DMS153 (cell line): ENCODE measurements around the gene ZFYVE28.
"Not testable (repeated sequence)": the region's sequence is repeated elsewhere in the genome, so short reads cannot be mapped to it uniquely, and the experiment has no call there.

ENCODE experiments used
- DNase-seq: peaks from one replicate; lab custom pipeline; 2025; lab: John Stamatoyannopoulos, UW

ZFYVE28 gene

DNA sequence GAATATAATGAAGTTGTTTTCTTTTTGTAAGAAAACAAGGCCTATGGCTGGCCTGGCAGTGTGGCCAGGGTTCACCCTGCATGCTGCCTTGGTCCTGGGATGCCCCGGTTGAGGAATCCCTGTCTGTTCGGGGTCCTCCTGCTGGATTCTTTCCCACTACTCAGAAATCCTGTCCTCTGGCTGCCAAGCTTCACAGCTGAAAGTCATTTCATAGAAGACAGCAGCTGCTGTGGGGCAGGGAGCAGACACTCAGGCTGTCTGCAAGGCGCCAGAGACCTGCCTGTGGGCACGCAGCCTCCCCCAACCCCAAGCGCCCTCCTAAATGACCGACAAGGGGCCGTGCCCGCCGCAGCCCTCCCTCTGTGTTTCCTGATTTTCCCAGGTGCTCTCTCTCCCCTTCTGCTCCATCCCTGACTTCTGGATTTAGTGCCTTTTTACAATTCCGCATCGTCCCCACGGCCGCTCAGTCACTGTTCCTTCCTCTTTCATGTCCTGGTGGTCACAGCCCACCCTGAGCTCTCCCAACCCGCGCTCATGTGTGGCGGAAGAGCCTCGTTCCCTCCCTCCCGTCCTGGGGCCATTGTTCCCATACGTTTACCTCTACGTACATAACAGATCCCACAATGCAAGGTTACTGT is 27.5 kb downstream of the ZFYVE28 start:
- no peak for DNase-seq

DNA sequence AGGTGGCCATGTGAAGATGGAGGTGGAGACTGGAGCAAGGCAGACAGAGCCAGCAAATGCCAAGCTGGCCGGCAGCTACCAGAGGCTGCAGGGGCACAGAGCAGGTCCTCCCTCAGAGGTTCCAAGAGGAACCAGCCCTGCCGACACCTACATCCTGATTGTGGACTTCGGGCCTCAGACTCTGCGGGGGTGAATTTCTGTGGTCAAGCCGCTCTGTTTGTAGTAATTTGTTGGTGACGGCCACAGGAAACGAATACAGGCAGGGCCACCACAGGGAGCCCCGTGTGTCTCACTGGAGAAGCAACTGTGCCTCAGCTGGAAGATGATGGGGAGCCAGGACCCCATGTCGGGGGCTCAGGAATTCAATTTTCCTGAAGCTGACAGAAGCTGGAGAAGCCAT is 28.3 kb downstream of the ZFYVE28 start:
- no peak for DNase-seq

DNA sequence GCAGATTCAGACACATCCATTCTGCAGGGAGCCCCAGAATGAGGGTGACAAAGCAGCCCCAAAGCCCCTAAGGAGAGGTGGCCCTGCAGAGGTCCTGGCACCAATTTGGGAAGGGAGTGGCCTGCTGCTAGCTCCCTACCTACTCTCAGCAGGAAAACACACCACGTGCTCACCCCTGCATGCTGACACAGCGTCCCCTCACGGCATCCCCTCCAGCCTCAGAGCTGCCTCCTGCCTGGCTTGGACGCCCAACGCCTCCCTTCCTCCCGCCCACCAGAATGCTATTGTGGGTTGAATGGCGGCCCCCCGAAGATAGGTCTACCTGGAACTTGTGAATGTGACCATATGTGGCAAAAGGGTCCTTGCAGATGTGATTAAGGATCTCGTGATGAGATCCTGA is 28.8 kb downstream of the ZFYVE28 start:
- no peak for DNase-seq

DNA sequence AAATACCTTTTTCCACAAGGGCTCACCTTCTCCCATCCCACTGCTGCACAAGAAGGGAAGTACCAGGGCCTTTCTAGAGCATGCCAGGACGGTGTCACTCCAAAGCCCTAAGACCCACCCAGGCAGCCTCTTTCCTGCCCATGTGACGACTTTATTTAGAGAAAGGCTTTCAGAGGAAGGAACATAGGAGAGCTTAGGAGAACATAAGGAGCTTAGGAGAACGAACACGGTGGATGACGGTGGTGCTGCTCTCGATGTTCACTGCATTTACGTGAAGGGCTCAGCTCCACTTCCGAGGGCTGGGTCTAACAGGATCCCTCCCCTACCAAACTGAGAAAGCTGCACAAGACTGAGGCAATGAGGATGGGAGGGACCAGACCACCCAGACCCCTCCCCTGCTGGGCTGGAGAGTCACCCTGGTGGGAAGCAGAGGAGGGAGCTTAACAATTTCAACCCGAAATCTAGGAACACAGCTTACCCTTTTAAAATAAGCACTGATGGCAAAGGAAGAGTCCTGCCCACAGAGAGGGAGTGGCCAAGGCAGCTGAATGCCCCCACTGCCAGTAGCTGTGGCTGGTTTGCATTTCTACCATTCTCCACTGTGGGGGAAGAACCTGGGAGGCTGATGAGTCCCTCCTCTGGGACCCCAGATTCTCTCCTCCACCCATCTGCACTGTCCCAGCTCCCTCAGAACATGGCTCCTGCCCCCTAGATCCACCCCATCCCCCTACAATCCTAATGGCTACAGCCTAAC is 29.8 kb downstream of the ZFYVE28 start:
- DNase-seq: no peak

DNA sequence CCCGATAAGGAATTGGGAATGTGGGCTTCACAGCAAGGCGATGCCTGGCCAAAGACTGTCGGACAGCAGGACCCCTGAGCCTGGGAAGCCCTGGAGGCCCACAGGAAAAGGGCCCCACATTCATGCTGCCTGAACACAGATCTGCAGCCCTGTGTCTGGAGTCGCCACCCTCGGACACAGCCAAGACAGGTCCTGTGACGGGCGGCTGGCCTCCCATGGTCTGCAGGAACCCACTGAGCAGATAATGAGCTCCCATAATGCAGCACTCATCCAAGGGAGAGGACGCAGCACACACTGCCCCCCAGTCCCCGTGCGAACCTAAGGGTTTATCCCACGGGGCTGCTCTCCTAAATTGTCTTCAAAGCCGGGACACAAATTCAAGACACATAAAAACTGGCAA is 30.6 kb downstream of the ZFYVE28 start:
- no peak for DNase-seq

DNA sequence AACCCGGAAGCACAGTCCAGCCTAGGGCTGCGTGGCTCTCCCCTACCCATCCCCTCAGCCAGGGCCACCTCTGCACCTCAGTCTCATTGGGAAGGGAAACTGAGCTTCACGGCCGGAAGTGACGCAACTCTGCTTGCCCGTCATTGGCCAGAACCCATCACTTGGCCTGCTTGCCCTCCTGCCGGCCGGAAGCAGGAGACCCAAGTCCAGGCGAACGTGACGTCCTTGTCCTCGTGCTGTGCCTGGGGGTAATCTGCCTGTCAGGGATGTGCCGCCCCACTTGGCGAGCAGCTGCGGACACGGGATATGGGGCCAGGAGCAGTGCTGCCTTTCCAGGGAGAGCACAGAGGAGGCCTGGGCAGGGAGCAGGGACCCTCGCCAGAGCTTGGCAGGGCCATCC is 31.2 kb downstream of the ZFYVE28 start:
- DNase-seq: no peak

DNA sequence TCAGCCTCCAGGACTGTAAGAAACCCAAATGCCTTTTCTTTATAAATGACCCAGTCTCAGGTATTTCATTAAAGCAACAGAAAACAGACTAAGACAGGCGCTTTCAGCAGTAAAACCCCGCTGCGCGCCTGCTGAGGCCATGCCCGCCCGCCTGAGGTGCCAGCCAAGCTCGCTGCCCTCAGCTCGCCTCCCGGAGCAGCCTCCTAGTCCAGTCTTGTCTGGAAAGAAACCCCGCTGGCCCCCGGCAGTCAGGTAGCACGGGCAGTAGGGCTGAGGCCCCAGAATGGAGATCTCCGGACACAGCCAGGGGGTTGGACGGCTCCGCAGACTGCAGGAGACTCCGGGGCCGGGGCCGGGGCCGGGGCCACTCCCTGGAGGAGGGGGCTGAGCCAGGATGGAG is 31.7 kb downstream of the ZFYVE28 start:
- no peak for DNase-seq

DNA sequence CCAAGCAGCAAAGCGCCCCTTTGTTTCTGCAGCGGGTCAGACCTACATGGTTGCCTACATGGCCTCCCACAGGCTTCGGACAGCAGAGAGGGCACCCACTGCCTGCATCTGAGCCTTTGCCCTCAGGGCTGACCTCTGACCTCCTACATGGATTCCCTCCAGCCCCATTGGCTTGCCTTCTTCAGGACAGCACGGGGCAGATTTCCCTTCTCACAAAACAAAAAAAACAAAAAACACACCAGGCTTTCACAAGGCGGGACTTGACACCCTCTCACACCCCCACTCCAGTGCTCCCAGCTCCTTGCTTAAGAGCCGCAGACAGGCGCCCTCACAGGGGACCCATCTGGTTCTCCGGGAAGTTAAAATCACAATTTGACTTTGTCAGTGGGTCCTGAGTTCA is 32.9 kb downstream of the ZFYVE28 start:
- DNase-seq: no peak

DNA sequence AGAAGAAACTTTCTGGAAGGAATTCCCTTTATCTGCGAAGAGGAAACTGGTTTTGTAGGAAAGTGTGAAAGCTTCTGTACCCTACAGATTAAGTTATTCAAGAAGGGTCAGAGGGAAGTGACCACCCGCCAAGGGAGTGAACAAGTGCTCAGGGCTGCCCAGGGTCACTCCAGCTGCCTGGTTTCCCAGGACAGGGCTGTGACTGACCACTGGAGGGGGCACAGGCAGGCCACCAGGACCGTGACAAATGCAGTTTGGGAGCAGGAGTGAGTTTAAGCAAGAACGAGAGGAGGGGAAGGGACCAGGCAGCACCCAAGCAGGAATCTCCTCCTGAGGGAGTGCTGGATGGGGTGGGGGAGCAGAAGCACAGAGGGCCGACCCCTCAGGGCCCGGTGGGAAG is 34.2 kb downstream of the ZFYVE28 start:
- DNase-seq: no peak

DNA sequence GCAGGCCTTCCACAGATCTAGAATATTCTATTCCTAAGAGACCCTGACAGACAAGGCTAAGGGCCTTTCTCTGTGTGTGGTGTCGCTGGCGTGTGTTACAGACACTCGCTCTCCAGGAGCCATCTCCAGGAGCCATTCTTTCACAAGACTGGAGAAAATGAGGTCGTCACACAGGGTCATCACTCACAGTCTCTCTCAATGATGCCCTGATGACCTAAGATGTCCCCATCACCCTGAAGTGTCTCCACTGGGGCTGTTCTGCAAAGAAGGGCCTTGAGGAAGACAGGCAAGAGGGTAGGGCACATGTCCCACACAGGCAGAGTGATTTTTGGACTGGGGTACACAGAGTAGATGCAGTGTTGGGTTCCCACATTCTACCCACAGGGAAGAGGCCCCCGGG is 34.7 kb downstream of the ZFYVE28 start:
- no peak for DNase-seq

DNA sequence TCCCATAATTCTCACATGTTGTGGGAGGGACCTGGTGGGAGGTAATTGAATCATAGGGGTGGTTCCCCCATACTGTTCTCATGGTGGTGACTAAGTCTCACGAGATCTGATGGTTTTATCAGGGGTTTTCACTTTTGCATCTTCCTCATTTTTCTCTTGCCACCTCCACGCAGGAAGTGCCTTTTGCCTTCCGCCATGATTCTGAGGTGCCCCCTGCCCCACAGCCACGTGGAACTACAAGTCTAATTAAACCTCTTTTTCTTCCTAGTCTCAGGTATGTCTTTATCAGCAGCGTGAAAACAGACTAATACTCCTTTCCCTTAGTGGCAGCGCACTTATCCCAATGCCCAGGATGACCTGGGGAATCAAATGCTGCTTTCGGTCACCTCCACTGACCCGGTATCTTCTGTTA is 35.2 kb downstream of the ZFYVE28 start:
- DNase-seq: not testable (repeated sequence)

DNA sequence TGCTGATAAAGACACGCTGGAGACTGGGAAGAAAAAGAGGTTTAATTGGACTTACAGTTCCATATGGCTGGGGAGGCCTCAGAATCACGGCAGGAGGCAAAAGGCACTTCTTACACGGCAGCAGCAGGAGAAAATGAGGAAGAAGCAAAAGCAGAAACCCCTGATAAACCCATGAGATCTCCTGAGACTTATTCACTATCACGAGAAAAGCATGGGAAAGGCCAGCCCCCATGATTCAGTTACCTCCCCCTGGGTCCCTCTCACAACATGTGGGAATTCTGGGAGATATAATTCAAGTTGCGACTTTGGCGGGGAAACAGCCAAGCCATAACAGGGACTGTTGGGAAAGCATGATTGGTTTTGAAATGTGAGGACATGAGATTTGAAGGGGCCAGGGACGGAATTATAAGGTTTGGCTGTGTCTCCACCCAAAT is 35.7 kb downstream of the ZFYVE28 start:
- not testable (repeated sequence) for DNase-seq

DNA sequence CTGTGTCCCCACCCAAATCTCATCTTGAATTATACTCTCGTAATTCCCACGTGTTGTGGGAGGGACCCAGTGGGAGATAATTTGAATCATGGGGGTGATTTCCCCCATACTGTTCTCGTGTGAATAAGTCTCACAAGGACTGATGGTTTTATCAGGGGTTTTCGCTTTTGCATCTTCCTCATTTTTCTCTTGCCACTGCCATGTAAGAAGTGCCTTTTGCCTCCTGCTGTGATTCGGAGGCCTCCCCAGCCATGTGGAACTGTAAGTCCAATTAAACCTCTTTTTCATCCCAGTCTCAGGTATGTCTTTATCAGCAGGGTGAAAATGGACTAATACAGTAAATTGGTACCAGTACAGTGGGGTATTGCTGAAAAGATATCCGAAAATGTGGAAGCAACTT is 37.9 kb downstream of the ZFYVE28 start:
- not testable (repeated sequence) for DNase-seq

DNA sequence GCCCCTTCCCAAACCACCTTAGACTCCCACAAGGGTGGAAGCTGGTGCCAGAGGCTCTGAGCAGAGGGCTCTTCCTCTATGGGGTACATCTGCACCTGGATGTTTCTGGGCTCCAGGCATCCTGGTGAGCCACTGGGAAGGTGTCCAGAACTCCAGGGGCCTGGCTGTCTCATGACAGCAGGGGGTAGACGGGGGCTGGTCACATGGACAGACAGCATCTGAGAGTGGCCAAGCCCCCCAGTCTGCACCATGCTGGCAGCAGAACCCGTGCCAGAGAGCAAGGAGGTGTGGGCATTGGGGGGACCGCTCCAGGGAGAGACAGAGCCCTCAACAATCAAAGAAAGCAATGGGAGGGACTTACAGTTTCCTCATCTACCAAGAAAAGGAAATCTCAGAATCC is 39.5 kb downstream of the ZFYVE28 start:
- DNase-seq: no peak

DNA sequence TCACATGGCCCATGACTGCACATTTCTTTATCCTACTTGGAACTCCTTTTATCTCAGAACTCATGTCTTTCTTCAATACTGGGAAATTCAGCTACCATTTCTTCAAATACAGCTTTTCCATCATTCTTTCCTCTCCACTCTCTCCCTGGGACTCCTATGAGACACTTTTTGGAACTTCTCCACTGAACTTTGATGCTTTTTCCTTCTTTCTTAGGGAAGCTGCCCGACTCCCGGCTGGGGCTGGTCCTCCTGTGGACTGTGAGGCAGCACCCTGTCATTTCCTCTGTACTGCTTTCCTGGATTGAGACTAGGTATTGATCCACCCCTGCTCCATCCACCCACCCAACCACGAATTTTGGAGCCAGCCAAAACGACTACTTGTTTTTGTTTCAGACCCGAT is 40.0 kb downstream of the ZFYVE28 start:
- DNase-seq: no peak

DNA sequence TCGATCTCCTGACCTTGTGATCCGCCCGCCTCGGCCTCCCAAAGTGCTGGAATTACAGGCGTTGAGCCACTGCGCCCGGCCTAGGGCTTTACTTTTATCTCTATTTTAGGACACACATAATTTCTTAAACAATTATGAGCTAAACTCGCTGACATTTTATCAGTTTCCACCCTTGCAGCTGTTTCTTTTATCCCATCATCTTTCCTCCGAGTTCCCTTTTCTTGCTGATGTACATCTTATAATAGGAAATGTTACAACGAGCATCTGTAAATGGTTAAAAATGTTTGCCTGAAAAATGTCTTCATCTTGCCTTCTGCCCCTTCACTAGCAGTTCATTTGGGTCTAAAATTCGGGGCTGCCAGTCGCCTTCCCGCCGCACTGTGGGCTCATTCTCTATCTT is 41.2 kb downstream of the ZFYVE28 start:
- no peak for DNase-seq

DNA sequence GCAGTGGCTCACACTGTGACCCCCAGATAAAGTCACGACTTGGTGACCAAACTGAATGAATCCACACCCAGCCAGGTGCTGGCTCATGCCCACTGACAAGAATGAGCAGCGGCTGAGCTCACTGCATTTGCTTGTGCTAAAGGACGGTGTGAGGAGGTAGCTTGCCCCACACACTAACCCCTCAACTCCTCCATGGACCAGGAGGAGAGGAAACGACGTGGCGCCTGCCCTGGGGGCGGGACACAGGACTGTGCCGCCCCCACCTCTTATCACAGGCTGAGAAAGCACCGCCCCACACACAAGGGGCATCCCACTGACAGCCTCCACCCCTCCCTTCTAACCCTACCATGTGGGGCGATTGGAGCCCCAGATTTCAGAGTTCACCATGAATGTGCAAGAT is 43.0 kb downstream of the ZFYVE28 start:
- no peak for DNase-seq

DNA sequence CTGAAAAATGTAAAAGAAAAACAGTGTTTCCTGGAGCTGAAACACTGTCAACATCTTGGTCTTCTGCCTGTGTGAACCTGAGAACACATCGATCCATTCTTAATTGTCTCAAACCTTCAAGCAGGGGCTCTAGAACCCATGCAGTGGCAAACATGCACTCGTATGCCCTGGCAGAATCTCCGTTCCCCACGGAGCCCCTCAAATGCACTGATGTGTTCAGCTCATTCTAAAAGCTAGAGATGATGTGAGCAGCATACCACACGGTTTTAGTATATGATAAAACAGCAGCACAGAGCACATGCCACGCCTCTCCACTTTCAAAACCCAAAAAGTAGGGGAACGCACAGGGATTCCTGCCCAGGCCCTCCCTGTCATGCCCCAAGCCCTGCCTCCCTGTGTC is 44.9 kb downstream of the ZFYVE28 start:
- no peak for DNase-seq

DNA sequence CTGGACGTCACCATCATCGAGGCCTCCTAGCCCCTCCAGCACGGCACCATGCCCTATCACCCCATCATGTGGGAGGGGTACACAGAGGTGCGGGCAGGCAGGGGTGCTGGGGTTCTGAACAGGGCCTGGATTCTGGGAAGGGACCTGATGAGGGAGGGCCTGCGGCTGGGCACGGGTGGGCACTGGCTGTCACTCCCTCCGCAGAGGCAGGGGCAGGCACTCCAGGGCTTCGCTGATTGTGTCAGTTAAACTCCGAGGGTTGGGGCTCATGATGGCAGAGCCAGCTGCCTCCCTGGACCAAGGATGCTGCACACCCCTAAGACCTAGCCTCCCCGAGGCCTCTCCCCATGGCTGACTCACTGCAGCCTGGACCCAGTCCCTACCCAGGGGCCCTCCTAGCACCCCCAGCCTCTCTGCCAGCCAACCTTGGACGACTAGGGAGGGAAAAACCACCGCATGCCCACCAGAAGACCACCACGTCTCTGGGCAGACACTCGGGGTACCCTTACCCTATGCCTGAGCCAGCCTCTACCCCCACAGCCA is 45.9 kb downstream of the ZFYVE28 start:
- DNase-seq: no peak

DNA sequence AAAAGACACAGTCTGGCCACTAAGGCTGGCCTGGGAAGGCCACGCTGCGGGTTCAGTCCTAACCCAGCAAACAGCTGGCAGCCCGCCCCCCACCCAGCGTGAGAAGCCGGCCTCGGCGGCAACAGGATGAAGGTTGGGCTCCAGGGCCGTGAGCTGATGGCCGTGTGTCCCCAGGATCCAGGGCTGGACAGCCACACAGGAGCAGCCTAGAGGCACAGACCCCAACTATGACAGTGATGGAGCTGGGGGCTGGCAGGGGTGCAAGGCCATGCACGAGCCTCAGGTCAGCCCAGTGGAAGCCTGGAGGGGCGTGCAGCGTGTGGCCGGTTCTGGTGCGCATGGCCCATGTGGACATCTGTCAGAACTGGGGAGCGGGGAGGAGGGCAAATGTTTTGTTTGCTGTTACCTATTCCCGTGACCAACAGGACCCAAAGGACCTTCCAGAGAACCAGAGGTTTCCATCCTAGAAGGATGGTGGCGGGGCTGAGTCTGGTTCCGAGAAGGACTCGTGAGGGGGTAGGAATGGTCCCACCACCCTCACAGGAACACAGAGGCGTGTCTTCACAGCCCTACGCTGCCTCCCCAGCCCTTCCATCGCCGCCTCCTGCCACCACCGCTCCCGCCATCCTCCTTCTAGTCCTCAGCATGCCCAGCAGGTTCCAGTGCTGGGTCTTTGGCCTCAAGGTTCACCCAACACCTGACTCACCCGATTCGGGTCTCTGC is 46.5 kb downstream of the ZFYVE28 start:
- DNase-seq: no peak

DNA sequence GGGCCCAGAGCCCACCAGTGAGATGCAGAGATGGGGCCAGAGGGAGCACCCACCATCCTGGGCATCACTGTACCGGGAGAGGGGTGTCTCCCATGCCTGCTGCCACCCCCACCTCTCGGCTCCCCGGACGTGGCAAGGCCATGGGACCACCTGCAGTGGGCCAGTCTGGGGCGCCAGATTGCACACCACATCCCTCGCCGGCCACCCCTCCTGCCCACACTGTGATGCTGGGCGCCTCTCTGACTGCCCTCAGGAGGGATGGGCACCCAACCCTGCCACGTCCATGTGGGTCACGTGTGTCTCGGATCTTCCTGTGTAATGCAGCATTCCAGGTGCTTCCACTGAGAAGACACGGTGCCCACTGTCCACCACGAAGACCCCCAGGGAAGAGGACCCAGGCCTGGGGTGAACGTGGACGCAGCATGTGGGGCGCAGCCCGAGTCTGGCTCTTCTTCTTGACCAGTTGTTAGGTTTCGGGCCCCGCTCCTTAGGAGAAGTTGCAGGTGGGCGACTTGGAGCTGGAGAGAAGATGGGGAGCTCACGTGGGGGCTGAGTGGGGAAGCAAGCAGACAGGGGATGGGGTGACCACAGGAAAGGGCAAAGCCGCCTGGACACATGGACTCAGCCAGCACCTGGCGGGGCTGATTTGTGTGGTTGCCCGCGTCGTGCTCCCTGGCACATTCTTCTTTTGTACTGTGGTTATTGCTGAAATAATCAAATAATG is 47.7 kb downstream of the ZFYVE28 start:
- no peak for DNase-seq

DNA sequence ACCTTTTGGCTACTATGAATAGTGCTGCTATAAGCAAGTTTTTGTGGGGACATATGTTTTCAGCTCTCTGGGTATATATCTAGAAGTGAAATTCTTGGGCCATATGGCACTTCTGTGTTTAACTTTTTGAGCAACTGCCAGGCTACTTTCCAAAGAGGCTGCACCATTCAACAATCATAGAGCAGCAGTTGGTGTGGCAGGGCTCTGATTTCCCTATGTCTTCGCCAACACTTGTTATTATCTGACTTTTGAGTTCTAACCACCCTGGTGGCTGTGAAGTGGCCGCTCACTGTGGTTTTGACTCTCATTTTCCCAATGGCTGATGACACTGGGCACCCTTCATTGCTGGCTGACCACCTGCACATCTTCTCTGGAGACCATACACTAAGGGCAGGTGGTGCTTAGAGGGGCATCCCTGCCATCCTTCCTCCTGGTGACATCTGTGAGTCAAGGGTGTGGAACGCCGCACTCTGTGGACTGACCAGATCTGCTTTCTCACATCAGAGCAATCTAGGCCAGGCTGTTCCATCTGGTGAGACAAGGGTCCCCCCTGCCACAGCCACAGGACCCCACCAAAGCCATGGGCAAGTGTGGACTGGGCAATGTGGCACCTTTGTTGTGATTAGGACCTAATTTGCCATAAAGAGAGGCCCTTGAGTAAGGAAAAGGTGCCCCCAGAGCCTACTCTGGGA is 49.6 kb downstream of the ZFYVE28 start:
- no peak for DNase-seq
